HG03025 (cell line): ENCODE results near the gene OPRD1.
"Not testable (repeated sequence)": the region's sequence is repeated elsewhere in the genome, so short reads cannot be mapped to it uniquely, and the experiment has no call there.

Experiments
- ATAC-seq: cut with Tn5 transposase; IDR thresholded peaks from one replicate; pipeline ENCODE4 v1.9.1; 2021; ENCODE audit warnings: mild to moderate bottlenecking, moderate library complexity; ENCODE audit not compliant: unreplicated experiment, low FRiP score

OPRD1 gene

GRCh38 chr1:28840928-28841544 lies 29.1 kb downstream of the OPRD1 start:
- no peak for ATAC-seq

GRCh38 chr1:28845786-28846543 lies 34.0 kb downstream of the OPRD1 start:
- no peak for ATAC-seq

GRCh38 chr1:28847207-28847606 lies 35.2 kb downstream of the OPRD1 start:
- not testable (repeated sequence) for ATAC-seq

DNA sequence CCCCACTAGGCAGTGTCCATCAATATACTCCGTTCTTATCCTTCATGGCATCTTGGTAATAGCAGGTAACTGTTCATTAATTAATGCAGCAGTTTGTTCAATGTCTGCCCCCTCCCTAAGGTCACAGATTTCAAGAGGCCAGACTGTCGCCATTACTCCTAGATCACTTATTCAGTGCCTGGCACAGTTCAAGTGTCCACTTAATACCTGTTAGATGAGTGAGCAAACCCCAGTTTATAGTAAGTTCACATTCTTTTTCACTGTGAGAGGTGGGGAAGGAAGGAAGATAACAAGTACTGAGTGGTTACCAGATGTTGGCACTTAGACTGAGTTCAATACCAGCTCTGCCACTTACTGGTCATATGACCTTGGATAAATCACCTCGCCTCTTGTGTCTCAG lies 36.4 kb downstream of the OPRD1 start:
- ATAC-seq = no peak

DNA sequence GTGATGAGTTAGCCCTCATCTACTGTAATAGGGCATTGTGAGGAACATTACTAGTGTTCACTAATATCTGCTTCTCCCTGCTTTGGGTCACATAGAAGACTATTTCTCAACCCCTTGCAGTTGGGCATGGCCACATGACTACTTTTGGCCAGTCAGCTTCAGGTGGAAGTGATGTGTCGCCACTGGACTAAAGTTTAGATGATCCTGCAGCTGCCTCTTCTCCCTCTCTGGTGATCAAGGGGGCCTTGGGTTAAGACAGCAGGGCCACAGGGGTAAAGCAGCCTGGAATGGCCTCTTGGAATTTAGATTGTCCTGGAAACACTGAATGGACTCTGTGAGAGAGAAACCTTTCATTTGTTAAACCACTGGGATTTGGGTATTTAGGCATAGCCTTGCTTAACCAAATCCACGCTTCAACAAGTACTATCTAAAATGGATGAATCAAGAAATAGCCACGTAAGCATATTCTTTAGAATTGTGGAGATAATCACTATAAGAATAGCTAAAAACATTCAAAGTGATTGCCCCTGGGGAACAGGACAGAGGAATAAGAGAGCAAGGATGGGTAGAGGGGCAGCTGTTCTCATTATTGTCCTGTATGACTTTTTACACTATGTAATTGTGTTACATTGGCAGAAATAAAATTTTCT lies 41.2 kb downstream of the OPRD1 start:
- no peak for ATAC-seq

- ATAC-seq = not testable (repeated sequence)
Measured at GRCh38 chr1:28854406-28854805, 42.4 kb downstream of the OPRD1 start.

DNA sequence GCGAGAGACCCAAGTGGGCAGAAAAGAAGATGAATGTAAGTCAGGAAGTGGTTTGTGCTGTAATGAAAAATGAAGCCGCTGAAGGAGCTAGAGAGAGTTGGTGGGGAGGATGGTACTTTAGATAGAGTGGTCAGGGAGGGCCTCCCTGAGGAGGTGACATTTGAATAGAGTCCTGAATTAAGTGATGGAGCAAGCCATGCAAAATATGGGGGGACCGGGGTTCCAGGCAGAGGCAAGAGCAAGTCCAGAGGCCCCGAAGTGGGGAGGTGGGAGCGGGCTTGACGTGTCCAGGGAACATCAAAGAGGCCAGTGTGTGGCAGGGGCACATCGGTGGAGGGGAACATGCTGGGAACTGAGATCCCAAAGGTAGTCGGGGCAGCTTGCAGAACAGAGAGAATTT lies 43.1 kb downstream of the OPRD1 start:
- no peak for ATAC-seq

GRCh38 chr1:28855469-28855951 lies 43.5 kb downstream of the OPRD1 start:
- ATAC-seq = no peak

- ATAC-seq = no peak
Measured at GRCh38 chr1:28855969-28856368, 44.0 kb downstream of the OPRD1 start.

DNA sequence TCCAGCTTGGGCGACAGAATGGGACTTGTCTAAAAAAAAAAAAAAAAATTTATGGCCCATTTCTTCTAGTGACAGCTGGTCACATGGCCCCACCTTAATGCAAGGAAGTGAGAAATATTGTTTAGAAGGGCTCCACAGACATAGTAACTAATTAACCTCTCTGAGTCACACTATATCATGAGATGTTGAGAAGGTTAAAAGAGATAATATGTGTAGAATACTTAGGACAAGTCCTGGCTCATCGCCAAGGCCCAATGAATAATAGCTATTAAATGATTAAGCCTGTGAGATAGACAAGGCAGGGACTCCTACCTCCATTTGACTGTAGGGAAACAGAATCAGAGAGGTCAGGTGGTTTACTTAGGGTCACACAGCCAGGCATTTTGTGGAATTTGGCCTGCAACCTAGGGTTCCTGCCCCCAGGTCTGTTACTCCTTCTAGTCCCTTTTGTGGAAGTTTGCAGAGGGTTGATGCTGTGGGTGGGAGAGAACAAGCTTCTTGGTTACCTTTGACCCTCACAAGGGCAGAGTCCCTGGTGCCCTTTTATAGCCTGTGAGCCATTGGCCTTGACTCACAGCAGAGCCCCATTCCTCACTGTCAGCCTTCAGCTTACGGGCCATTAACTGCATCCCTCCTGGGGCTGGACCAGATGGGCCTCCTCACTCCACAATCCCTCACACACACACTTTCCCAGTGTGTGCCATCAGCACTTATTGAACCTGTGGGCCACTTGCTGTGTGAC lies 48.5 kb downstream of the OPRD1 start:
- no peak for ATAC-seq

DNA sequence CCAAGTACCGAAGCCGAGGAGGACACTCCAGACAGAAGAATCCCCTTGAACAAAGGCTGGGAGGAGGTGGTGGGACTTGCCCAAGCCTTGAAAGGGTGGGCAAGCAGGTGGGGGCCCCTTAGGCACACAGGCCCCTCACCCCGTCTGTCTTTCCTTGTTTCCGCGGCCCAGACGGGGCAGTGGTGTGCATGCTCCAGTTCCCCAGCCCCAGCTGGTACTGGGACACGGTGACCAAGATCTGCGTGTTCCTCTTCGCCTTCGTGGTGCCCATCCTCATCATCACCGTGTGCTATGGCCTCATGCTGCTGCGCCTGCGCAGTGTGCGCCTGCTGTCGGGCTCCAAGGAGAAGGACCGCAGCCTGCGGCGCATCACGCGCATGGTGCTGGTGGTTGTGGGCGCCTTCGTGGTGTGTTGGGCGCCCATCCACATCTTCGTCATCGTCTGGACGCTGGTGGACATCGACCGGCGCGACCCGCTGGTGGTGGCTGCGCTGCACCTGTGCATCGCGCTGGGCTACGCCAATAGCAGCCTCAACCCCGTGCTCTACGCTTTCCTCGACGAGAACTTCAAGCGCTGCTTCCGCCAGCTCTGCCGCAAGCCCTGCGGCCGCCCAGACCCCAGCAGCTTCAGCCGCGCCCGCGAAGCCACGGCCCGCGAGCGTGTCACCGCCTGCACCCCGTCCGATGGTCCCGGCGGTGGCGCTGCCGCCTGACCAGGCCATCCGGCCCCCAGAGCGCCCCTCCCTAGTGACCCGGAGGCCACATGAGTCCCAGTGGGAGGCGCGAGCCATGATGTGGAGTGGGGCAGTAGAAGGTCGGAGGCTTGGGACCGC lies 50.8 kb downstream of the OPRD1 start:
- no peak for ATAC-seq

- no peak for ATAC-seq
Measured at GRCh38 chr1:28864695-28865094, 52.7 kb downstream of the OPRD1 start.

DNA sequence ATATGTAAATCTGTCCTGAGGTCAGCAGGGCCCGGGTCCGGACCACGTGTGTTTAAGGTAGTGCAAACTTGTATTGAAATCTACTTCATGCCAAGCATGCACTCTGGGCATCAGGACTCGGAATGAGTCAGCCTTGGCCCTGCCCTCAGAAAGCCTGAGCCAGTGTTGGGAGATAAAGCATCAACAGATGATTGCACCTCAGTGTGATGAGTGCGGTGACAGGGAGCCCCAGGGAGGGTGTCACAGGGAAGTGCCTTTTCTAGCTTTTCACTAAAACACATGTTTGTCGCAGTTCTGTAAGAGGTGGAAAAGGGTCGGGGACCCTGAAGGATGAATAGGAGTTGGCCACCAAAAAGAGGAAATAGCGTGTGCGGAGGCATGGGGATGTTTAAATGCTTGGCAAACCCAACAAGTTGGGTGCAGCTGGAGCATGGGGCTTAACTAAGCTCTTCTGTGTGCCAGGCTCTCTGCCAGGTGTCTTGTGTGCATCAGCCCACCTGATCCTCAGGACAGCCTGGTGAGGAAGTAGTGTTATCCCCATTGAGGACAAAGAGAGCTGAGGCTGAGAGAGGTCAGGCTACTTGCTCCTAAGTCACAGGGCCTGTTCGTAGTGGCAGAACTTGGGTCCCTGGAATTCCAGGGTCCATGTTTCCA lies 54.2 kb downstream of the OPRD1 start:
- ATAC-seq = no peak

- ATAC-seq = no peak
Measured at GRCh38 chr1:28867850-28868249, 55.9 kb downstream of the OPRD1 start.

- no peak for ATAC-seq
Measured at GRCh38 chr1:28869952-28870351, 58.0 kb downstream of the OPRD1 start.

- ATAC-seq = no peak
Measured at GRCh38 chr1:28871631-28872401, 59.8 kb downstream of the OPRD1 start.

DNA sequence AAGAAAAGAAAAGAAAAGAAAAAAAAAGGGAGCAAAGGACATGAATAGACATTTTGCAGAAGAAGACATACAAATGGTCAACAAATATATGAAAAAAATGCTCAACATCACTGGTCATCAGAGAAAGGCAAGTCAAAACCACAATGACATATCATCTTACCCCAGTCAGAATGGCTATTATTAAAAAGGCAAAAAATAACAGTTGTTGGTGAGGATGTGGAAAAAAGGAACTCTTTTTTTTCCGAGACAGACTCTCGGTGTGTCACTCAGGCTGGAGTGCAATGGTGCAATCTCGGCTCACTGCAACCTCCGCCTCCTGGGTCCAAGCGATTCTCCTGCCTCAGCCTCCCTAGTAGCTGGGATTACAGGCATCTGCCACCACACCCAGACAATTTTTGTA lies 63.2 kb downstream of the OPRD1 start:
- ATAC-seq = not testable (repeated sequence)

GRCh38 chr1:28877132-28877781 lies 65.3 kb downstream of the OPRD1 start:
- ATAC-seq = no peak
